Muscle layer of duodenum (tissue), 2 donors: ENCODE measurements around the gene TTC33.
"Not testable (repeated sequence)": the region's sequence is repeated elsewhere in the genome, so short reads cannot be mapped to it uniquely, and the experiment has no call there.

Experiments
- H3K27ac ChIP-seq: one replicate; pipeline ENCODE4 v1.7.0; 2013; ENCODE audit warnings: mild to moderate bottlenecking, low read length
- H3K27me3 ChIP-seq: one replicate; pipeline ENCODE4 v1.7.0; 2013; ENCODE audit warnings: low read depth, mild to moderate bottlenecking, control low read depth, low read length
- H3K36me3 ChIP-seq, 2 donors: one replicate each; pipeline ENCODE4 v1.7.0; 2013; ENCODE audit warnings: low read length in 2 of 2, control low read depth in 1 of 2, mild to moderate bottlenecking in 1 of 2; ENCODE audit not compliant: insufficient read depth in 2 of 2, control insufficient read depth in 1 of 2
- H3K4me1 ChIP-seq, 2 donors: one replicate each; pipeline ENCODE4 v1.7.0; 2013; ENCODE audit warnings: low read length in 2 of 2, mild to moderate bottlenecking in 2 of 2, control low read depth in 1 of 2, moderate library complexity in 1 of 2; ENCODE audit not compliant: insufficient read depth in 2 of 2, control insufficient read depth in 1 of 2
- H3K4me3 ChIP-seq, 2 donors: one replicate each; pipeline ENCODE4 v1.7.0; 2013; ENCODE audit warnings: low read length in 2 of 2, low read depth in 1 of 2, mild to moderate bottlenecking in 1 of 2
- H3K9me3 ChIP-seq, 2 donors: one replicate each; pipeline ENCODE4 v1.7.0; 2013; ENCODE audit warnings: low read length in 2 of 2, control low read depth in 1 of 2, mild to moderate bottlenecking in 1 of 2; ENCODE audit not compliant: control insufficient read depth in 1 of 2
- donor health status: healthy.

The TTC33 gene

GRCh38 chr5:40572937-40573336, 182.8 kb downstream of the TTC33 start:
- H3K4me3 ChIP-seq, result no peak overlapping the region
- H3K4me1 ChIP-seq, result no peaks in the 10 kb centered on the region
- no peaks in the 10 kb centered on the region for H3K36me3 ChIP-seq
- no peak overlapping the region for H3K27ac ChIP-seq
- H3K9me3 ChIP-seq, result no peaks in the 10 kb centered on the region
- H3K27me3 ChIP-seq, result no peaks in the 10 kb centered on the region

- Histone ChIP-seq H3K27ac (peak overlapping the region; percentile 46), H3K27me3 (no peaks in the 10 kb centered on the region), H3K4me3 (no peak overlapping the region), H3K4me1 (no peaks in the 10 kb centered on the region), H3K36me3 (no peaks in the 10 kb centered on the region), H3K9me3 (no peaks in the 10 kb centered on the region)
These were observed 183.4 kb downstream of the TTC33 start for GRCh38 chr5:40572391-40572790.

- Histone ChIP-seq H3K9me3 (no peaks in the 10 kb centered on the region), H3K4me1 (no peaks in the 10 kb centered on the region), H3K27ac (peak overlapping the region; percentile 46)
These were observed 184.0 kb downstream of the TTC33 start for GRCh38 chr5:40571729-40572128.

GRCh38 chr5:40570408-40571129, 185.2 kb downstream of the TTC33 start:
- Histone ChIP-seq H3K27ac (no peak overlapping the region), H3K9me3 (no peaks in the 10 kb centered on the region), H3K4me1 (no peaks in the 10 kb centered on the region), H3K27me3 (no peaks in the 10 kb centered on the region), H3K4me3 (no peak overlapping the region), H3K36me3 (no peaks in the 10 kb centered on the region)

More at GRCh38 chr5:40571729-40572128, 184.0 kb downstream of the TTC33 start:
- Histone ChIP-seq H3K4me3 (no peak overlapping the region), H3K36me3 (no peaks in the 10 kb centered on the region), H3K27me3 (no peaks in the 10 kb centered on the region)

DNA sequence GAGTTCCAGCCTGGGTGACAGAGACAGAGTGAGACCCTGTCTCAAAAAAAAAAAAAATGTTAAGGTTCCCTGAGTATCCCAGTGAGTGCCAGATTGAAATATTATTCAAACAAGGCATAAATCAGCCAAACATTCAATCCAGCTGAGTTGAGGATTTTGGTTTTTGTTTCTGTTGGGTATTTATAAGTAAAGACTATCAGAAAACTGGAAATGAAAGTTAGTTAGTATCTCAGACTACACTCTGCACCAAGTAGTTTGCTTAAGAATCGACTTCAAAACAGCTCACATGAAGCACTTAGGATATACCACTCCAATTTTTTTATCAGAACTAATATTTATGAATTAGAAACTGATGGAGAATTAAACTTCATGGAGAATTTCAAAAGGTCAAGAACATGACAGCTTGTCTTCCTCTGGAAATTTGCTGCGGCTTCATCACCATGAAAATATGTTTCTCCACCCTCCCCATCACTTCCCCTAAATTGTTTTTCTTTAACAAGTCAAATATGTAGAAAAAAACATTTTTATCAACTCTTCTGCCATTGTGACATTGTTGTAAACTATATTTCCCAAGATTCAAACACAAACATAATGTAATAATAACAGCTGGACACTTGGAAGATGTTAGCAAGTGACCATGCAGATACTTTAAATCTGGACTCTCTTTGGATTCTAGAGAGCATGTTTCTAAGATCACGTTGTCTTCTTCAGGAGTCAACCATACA, 186.1 kb downstream of the TTC33 start:
- H3K4me1 ChIP-seq, result no peaks in the 10 kb centered on the region
- H3K9me3 ChIP-seq, result no peaks in the 10 kb centered on the region
- H3K27ac ChIP-seq, result peak overlapping the region; percentile 47
- no peaks in the 10 kb centered on the region for H3K27me3 ChIP-seq
- H3K4me3 ChIP-seq, result no peak overlapping the region
- no peaks in the 10 kb centered on the region for H3K36me3 ChIP-seq

GRCh38 chr5:40568548-40568947, 187.2 kb downstream of the TTC33 start:
- no peak overlapping the region for H3K27ac ChIP-seq
- H3K9me3 ChIP-seq, result no peaks in the 10 kb centered on the region
- no peaks in the 10 kb centered on the region for H3K27me3 ChIP-seq
- no peaks in the 10 kb centered on the region for H3K4me1 ChIP-seq
- H3K36me3 ChIP-seq, result no peaks in the 10 kb centered on the region
- H3K4me3 ChIP-seq, result no peak overlapping the region

GRCh38 chr5:40563173-40563572, 192.6 kb downstream of the TTC33 start:
- H3K27me3 ChIP-seq, H3K4me3 ChIP-seq: not testable (repeated sequence)

GRCh38 chr5:40560474-40561110, 195.2 kb downstream of the TTC33 start:
- H3K27me3 ChIP-seq, result no peaks in the 10 kb centered on the region

More at GRCh38 chr5:40563173-40563572, 192.6 kb downstream of the TTC33 start:
- H3K9me3 ChIP-seq, H3K27ac ChIP-seq, H3K36me3 ChIP-seq, H3K4me1 ChIP-seq: not testable (repeated sequence)

DNA sequence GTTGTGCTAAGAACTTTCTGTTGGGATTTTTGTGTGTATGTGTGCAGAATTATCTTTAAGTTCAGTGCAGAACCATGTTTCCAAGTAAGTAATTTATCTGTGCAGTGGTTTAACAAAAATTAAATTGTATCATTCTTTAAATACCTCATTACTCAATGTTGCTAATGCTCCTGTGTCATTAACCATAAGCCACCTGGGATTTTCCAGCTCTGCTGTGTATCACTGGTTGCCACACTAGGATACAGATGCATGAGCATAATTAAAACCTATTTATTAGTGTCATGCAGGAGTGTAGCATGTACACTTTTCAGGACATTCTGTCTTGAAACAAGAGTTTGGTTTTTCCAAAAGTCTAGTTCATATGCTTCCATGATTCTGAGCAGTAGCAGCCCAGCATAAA, 196.5 kb downstream of the TTC33 start:
- Histone ChIP-seq H3K9me3 (no peaks in the 10 kb centered on the region), H3K27ac (no peak overlapping the region), H3K36me3 (no peaks in the 10 kb centered on the region), H3K27me3 (no peaks in the 10 kb centered on the region), H3K4me3 (no peak overlapping the region), H3K4me1 (no peaks in the 10 kb centered on the region)

More at GRCh38 chr5:40560474-40561110, 195.2 kb downstream of the TTC33 start:
- H3K4me3 ChIP-seq, result no peak overlapping the region
- no peaks in the 10 kb centered on the region for H3K36me3 ChIP-seq
- no peaks in the 10 kb centered on the region for H3K9me3 ChIP-seq
- H3K27ac ChIP-seq, result no peak overlapping the region
- H3K4me1 ChIP-seq, result no peaks in the 10 kb centered on the region

GRCh38 chr5:40557501-40557900, 198.3 kb downstream of the TTC33 start:
- H3K4me1 ChIP-seq, result no peaks in the 10 kb centered on the region
- H3K9me3 ChIP-seq, result no peaks in the 10 kb centered on the region
- H3K27ac ChIP-seq, result no peak overlapping the region
- no peak overlapping the region for H3K4me3 ChIP-seq
- no peaks in the 10 kb centered on the region for H3K27me3 ChIP-seq
- no peaks in the 10 kb centered on the region for H3K36me3 ChIP-seq

- H3K27me3 ChIP-seq, result no peaks in the 10 kb centered on the region
- no peak overlapping the region for H3K4me3 ChIP-seq
- H3K36me3 ChIP-seq, result no peaks in the 10 kb centered on the region
- no peaks in the 10 kb centered on the region for H3K4me1 ChIP-seq
- no peak overlapping the region for H3K27ac ChIP-seq
- no peaks in the 10 kb centered on the region for H3K9me3 ChIP-seq
These were observed 198.9 kb downstream of the TTC33 start for GRCh38 chr5:40556811-40557210.
